H1 (cell line): ENCODE measurements around the gene ILF3. TPM values are rescaled to one million over a fixed set of nuclear protein-coding genes. Genes with fewer than 3 reads are reported as not detected.

Experiments
- CTCF ChIA-PET: fragments of 300-600 bp; sonication (Branson Sonifier 250); formaldehyde crosslinking; loops from one replicate; lab custom pipeline; 2021; ENCODE audit not compliant: partially characterized antibody; lab: Charles Lee
- POLR2A ChIA-PET: fragments of 300-600 bp; sonication (Branson Sonifier 250); formaldehyde crosslinking; loops from one replicate; lab custom pipeline; 2021; ENCODE audit warnings: inconsistent platforms; ENCODE audit not compliant: partially characterized antibody; lab: Charles Lee
- DNase-seq, 2 experiments: peaks; one replicate each; pipeline versions ENCODE4 v3.0.0 to v3.0.0-alpha.2; 2010 to 2022; ENCODE audit warnings: low spot score in 2 of 2, low read depth in 1 of 2, mixed read lengths in 1 of 2
- FAIRE-seq: peaks from 2 replicates; lab custom pipeline; 2011; peaks lifted over from hg19 to GRCh38; lab: Jason Lieb, UNC
- H2AFZ ChIP-seq: 2 replicates; pipeline ENCODE4 v1.8.1; 2012; ENCODE audit warnings: low read length, inconsistent platforms
- H2AK5ac ChIP-seq: 2 replicates; pipeline ENCODE4 v1.6.1; 2013; ENCODE audit warnings: low read depth, low read length
- H2BK120ac ChIP-seq: replicated peaks from 2 replicates; pipeline ENCODE3; 2013; ENCODE audit warnings: low read depth, low read length, inconsistent platforms
- H2BK12ac ChIP-seq: 2 replicates; pipeline ENCODE4 v1.6.1; 2013; ENCODE audit warnings: low read depth, low read length
- H2BK15ac ChIP-seq: 2 replicates; pipeline ENCODE4 v1.6.1; 2013; ENCODE audit warnings: low read length
- H2BK20ac ChIP-seq: 2 replicates; pipeline ENCODE4 v1.6.1; 2013; ENCODE audit warnings: low read length
- H2BK5ac ChIP-seq: 2 replicates; pipeline ENCODE4 v1.6.1; 2013; ENCODE audit warnings: low read depth, low read length
- H3K14ac ChIP-seq: 2 replicates; pipeline ENCODE4 v1.6.1; 2013; ENCODE audit warnings: inconsistent platforms; ENCODE audit not compliant: insufficient read length
- H3K18ac ChIP-seq: 2 replicates; pipeline ENCODE4 v1.6.1; 2013; ENCODE audit warnings: low read length; ENCODE audit errors: extremely low read depth
- H3K23ac ChIP-seq: 2 replicates; pipeline ENCODE4 v1.6.1; 2013; ENCODE audit warnings: inconsistent platforms; ENCODE audit not compliant: insufficient read length
- H3K23me2 ChIP-seq: 2 replicates; pipeline ENCODE4 v1.6.1; 2013; ENCODE audit warnings: low read depth, low read length
- H3K27ac ChIP-seq: 2 replicates; pipeline ENCODE4 v1.6.1; 2011; ENCODE audit warnings: low read depth, low read length, inconsistent platforms
- H3K27me3 ChIP-seq, 4 experiments: replicated peaks in 1 of 4; 1 replicate in 1 of 4; 2 replicates in 3 of 4; pipeline versions ENCODE4 v1.6.1 to v1.8.1; 2011 to 2013; ENCODE audit warnings: low read length in 3 of 4, mild to moderate bottlenecking in 3 of 4, inconsistent platforms in 2 of 4, mixed read lengths in 2 of 4, moderate library complexity in 1 of 4; ENCODE audit not compliant: control insufficient read depth in 3 of 4, insufficient read depth in 3 of 4; ENCODE audit errors: extremely low read depth in 1 of 4
- H3K36me3 ChIP-seq, 4 experiments: 2 replicates each; pipeline versions ENCODE4 v1.6.1 to v1.8.1; 2011 to 2013; ENCODE audit warnings: mild to moderate bottlenecking in 4 of 4, low read length in 3 of 4, moderate library complexity in 2 of 4, control low read depth in 1 of 4, inconsistent platforms in 1 of 4; ENCODE audit not compliant: insufficient read depth in 4 of 4, control insufficient read depth in 2 of 4
- H3K4ac ChIP-seq: replicated peaks from 2 replicates; pipeline ENCODE3; 2013; ENCODE audit warnings: low read length, low read depth, mixed read lengths, inconsistent platforms; ENCODE audit not compliant: insufficient read length
- H3K4me1 ChIP-seq, 4 experiments: replicated peaks in 1 of 4; 1 replicate in 1 of 4; 2 replicates in 3 of 4; pipeline versions ENCODE4 v1.6.1 to v1.8.1; 2011 to 2013; ENCODE audit warnings: low read length in 3 of 4, inconsistent platforms in 2 of 4, mixed read lengths in 1 of 4; ENCODE audit not compliant: insufficient read depth in 4 of 4, control insufficient read depth in 3 of 4
- H3K4me2 ChIP-seq, 2 experiments: 2 replicates each; pipeline versions ENCODE4 v1.6.1 to v1.8.1; 2011 to 2013; ENCODE audit warnings: low read depth in 2 of 2, low read length in 2 of 2, control low read depth in 1 of 2, inconsistent platforms in 1 of 2, mild to moderate bottlenecking in 1 of 2; ENCODE audit not compliant: insufficient read depth in 1 of 2
- H3K4me3 ChIP-seq, 4 experiments: fragments of 200-600, 300-600 bp in 1 of 4; sonication (generic), shearing (Covaris generic), sonication (Bioruptor Twin) in 1 of 4; 2 replicates each; pipeline versions ENCODE4 v1.5.1 to v1.8.1; 2011 to 2016; ENCODE audit warnings: low read length in 4 of 4, low read depth in 3 of 4, control low read depth in 2 of 4, inconsistent platforms in 2 of 4, mild to moderate bottlenecking in 2 of 4, mixed read lengths in 1 of 4, moderate library complexity in 1 of 4; ENCODE audit not compliant: insufficient read depth in 2 of 4; ENCODE audit errors: extremely low read depth in 1 of 4
- H3K56ac ChIP-seq: replicated peaks from 2 replicates; pipeline ENCODE3; 2013; ENCODE audit warnings: low read depth, mild to moderate bottlenecking, mixed read lengths, low read length, inconsistent platforms; ENCODE audit not compliant: insufficient read length
- H3K79me1 ChIP-seq: 2 replicates; pipeline ENCODE4 v1.6.1; 2013; ENCODE audit warnings: low read depth, low read length, control low read depth
- H3K79me2 ChIP-seq, 2 experiments: 2 replicates each; pipeline versions ENCODE4 v1.6.1 to v1.8.1; 2012 to 2013; ENCODE audit warnings: low read length in 2 of 2, mild to moderate bottlenecking in 2 of 2, inconsistent platforms in 1 of 2; ENCODE audit not compliant: insufficient read depth in 2 of 2, control insufficient read depth in 1 of 2
- H3K9ac ChIP-seq, 4 experiments: replicated peaks in 1 of 4; 1 replicate in 1 of 4; 2 replicates in 3 of 4; pipeline versions ENCODE4 v1.6.1 to v1.8.1; 2011 to 2013; ENCODE audit warnings: low read depth in 3 of 4, low read length in 3 of 4, control low read depth in 2 of 4, mild to moderate bottlenecking in 2 of 4, moderate library complexity in 2 of 4, inconsistent platforms in 1 of 4; ENCODE audit errors: extremely low read depth in 1 of 4
- H3K9me3 ChIP-seq, 2 experiments: 2 replicates each; pipeline versions ENCODE4 v1.6.1 to v1.8.1; 2012 to 2013; ENCODE audit warnings: mild to moderate bottlenecking in 2 of 2, moderate library complexity in 2 of 2, control low read depth in 1 of 2, inconsistent platforms in 1 of 2, low read depth in 1 of 2, low read length in 1 of 2, mixed read lengths in 1 of 2; ENCODE audit not compliant: insufficient read depth in 2 of 2
- H4K20me1 ChIP-seq, 2 experiments: replicated peaks in 1 of 2; 2 replicates each; pipeline versions ENCODE3 to v1.8.1; 2011 to 2013; ENCODE audit warnings: inconsistent platforms in 2 of 2, low read length in 2 of 2, mild to moderate bottlenecking in 1 of 2; ENCODE audit not compliant: insufficient read depth in 2 of 2, control insufficient read depth in 1 of 2
- H4K5ac ChIP-seq: 2 replicates; pipeline ENCODE4 v1.6.1; 2013; ENCODE audit warnings: low read length, low read depth, mixed read lengths, inconsistent platforms; ENCODE audit not compliant: insufficient read length
- H4K8ac ChIP-seq: 2 replicates; pipeline ENCODE4 v1.8.0; 2013; ENCODE audit warnings: mild to moderate bottlenecking, moderate library complexity, low read length, inconsistent platforms; ENCODE audit not compliant: insufficient read depth; ENCODE audit errors: extremely low read depth
- H4K91ac ChIP-seq: replicated peaks from 2 replicates; pipeline ENCODE3; 2013; ENCODE audit warnings: low read length, mixed read lengths, inconsistent platforms; ENCODE audit not compliant: insufficient read length
- CTCF ChIP-seq, 3 experiments: IDR thresholded peaks; 1 replicate in 2 of 3; 2 replicates in 1 of 3; pipeline versions ENCODE4 v1.5.1 to v1.6.1; 2011; ENCODE audit warnings: low read length in 3 of 3, mild to moderate bottlenecking in 3 of 3, inconsistent platforms in 2 of 3, low read depth in 1 of 3, moderate library complexity in 1 of 3; ENCODE audit not compliant: insufficient read depth in 1 of 3; ENCODE audit errors: control extremely low read depth in 1 of 3
- HDAC6 ChIP-seq: IDR thresholded peaks from one replicate; pipeline ENCODE4 v1.7.1; 2012; ENCODE audit warnings: low read depth, mild to moderate bottlenecking, inconsistent platforms, low read length, moderate library complexity
- NANOG ChIP-seq: IDR thresholded peaks from 2 replicates; pipeline ENCODE4 v1.6.1; 2011; ENCODE audit warnings: low read length, low read depth, mild to moderate bottlenecking, inconsistent platforms; ENCODE audit not compliant: insufficient read depth, poor library complexity, severe bottlenecking
- POLR2A ChIP-seq, 2 experiments: IDR thresholded peaks; 1 replicate in 1 of 2; 2 replicates in 1 of 2; pipeline ENCODE4 v1.6.1; 2011; ENCODE audit warnings: low read depth in 2 of 2, low read length in 2 of 2, mild to moderate bottlenecking in 2 of 2; ENCODE audit errors: control extremely low read depth in 1 of 2
- SIRT6 ChIP-seq: IDR thresholded peaks from one replicate; pipeline ENCODE4 v1.7.1; 2012; ENCODE audit warnings: low read length, inconsistent platforms
- WGBS, 2 experiments: shearing (Covaris generic) in 1 of 2; methylation state at CpG; one replicate each; pipeline versions ENCODE4 v1.1.6 to v1.1.7; 2013 to 2015; ENCODE audit warnings: low lambda C conversion rate in 2 of 2, mixed read lengths in 2 of 2, inconsistent platforms in 1 of 2, low coverage in 1 of 2, missing lambda C conversion rate in 1 of 2; ENCODE audit not compliant: insufficient replicate concordance in 2 of 2, insufficient coverage in 1 of 2, insufficient read length in 1 of 2; ENCODE audit errors: extremely low coverage in 1 of 2, missing lambda C conversion rate in 1 of 2; 5-methylcytosine and 5-hydroxymethylcytosine counted together
- polyA plus RNA-seq, 7 experiments: library from polyadenylated mRNA; depleted of rRNA in 3 of 7; stranded (reverse) in 5 of 7; unstranded in 2 of 7; fragments of >200 nt in 5 of 7; fragments of 200-250 nt in 2 of 7; gene quantifications; 1 replicate in 5 of 7; 2 replicates in 1 of 7; 4 replicates in 1 of 7; pipeline versions ENCODE4 v1.2.1 to v1.2.3, GENCODE V29; 2011 to 2013; ENCODE audit warnings: missing spikeins in 2 of 7, mixed read lengths in 2 of 7
- total RNA-seq: library from RNA; stranded (reverse); fragmentation: NEBNext Ultra II Directional; extraction: Animal tissue kit (Norgen Biotek cat#: 25700); gene quantifications from 2 replicates; pipeline ENCODE4 v1.2.1, GENCODE V29; 2021
- TF ChIP-seq, protein P1 (sequence below): IDR thresholded peaks from 2 replicates; pipeline ENCODE4 v1.6.1; 2012; ENCODE audit warnings: low read length, inconsistent platforms
- TF ChIP-seq, protein P2 (sequence below): IDR thresholded peaks from 2 replicates; pipeline ENCODE4 v1.6.1; 2012; ENCODE audit warnings: inconsistent platforms

Gene ILF3
- total and polyA plus RNA-seq, 2 of the 8 experiments (the other 6 are each of a cell fraction or from before 2014, with no cell fraction given), result 291 to 695 TPM

GRCh38 chr19:10692673-10693264, 38.6 kb downstream of the ILF3 start:
- 93% methylated on average over 5 of the region's 5 CpGs; no CpG with 5 or more reads in 1 of the 2 experiments for WGBS, 2 experiments
- TF ChIP-seq SIRT6 (no peak), CTCF (IDR thresholded peaks at IDR 0.05; ENCODE audit: control extremely low read depth in 1 of 3, insufficient read depth in 1 of 3, low read depth in 1 of 3, low read length in 3 of 3) (peak; percentile 9 to 29 (median 14); a peak in 3 of 4 replicates), HDAC6 (no peak), POLR2A (IDR thresholded peaks at IDR 0.05; ENCODE audit: control extremely low read depth in 1 of 2, low read depth in 2 of 2, low read length in 2 of 2) (peak in 1 of 2 experiments; percentile 58; a peak in 2 of 3 replicates), NANOG (no peak)
- TF ChIP-seq, protein P1, sequence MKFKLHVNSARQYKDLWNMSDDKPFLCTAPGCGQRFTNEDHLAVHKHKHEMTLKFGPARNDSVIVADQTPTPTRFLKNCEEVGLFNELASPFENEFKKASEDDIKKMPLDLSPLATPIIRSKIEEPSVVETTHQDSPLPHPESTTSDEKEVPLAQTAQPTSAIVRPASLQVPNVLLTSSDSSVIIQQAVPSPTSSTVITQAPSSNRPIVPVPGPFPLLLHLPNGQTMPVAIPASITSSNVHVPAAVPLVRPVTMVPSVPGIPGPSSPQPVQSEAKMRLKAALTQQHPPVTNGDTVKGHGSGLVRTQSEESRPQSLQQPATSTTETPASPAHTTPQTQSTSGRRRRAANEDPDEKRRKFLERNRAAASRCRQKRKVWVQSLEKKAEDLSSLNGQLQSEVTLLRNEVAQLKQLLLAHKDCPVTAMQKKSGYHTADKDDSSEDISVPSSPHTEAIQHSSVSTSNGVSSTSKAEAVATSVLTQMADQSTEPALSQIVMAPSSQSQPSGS, result no peak; the same call in 1 of the 2 replicates
- TF ChIP-seq, protein P2, sequence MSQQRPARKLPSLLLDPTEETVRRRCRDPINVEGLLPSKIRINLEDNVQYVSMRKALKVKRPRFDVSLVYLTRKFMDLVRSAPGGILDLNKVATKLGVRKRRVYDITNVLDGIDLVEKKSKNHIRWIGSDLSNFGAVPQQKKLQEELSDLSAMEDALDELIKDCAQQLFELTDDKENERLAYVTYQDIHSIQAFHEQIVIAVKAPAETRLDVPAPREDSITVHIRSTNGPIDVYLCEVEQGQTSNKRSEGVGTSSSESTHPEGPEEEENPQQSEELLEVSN, result 0 out of 2 replicates have a peak, but pooled peaks have one; percentile 20

More at GRCh38 chr19:10692673-10693264, 38.6 kb downstream of the ILF3 start:
- Histone ChIP-seq H3K18ac (no peak overlapping the region), H4K5ac (no peak overlapping the region), H3K23me2 (peaks cover 2% of the 10 kb centered on the region; the same call in 1 of the 2 replicates), H3K23ac (no peak overlapping the region), H3K56ac (no peak overlapping the region), H4K20me1 (peaks cover 35 to 41% of the 10 kb centered on the region in 2 experiments), H3K14ac (no peak overlapping the region), H3K4ac (no peak overlapping the region), H2BK15ac (no peak overlapping the region), H4K8ac (no peak overlapping the region), H4K91ac (no peak overlapping the region), H3K79me2 (peaks cover 0 to 3% of the 10 kb centered on the region in 2 experiments; a peak in 1 of 4 replicates), H2AFZ (no peak overlapping the region), H3K27ac (no peak overlapping the region), H2BK12ac (no peak overlapping the region), H3K4me3 (no peak overlapping the region), H2BK5ac (0 out of 2 replicates have a peak overlapping the region, but pooled peaks have one; percentile 44), H3K4me1 (peaks cover 0 to 6% (median 1%) of the 10 kb centered on the region in 4 experiments; a peak in 4 of 7 replicates), H3K9me3 (no peaks in the 10 kb centered on the region), H2AK5ac (no peak overlapping the region), H2BK20ac (no peak overlapping the region), H3K27me3 (no peaks in the 10 kb centered on the region), H3K36me3 (peaks cover 31 to 48% (median 39%) of the 10 kb centered on the region in 4 experiments), H3K79me1 (0 out of 2 replicates have a peak, but pooled peaks cover 6% of the 10 kb centered on the region), H3K4me2 (no peak overlapping the region), H2BK120ac (no peak overlapping the region), H3K9ac (no peak overlapping the region)
- POLR2A ChIA-PET, result interaction anchor here (0.6 to 59.0 kb wide), 7 partner anchors 1 to 175 kb away, joined by 3 to 1874 read pairs (median 4); partner anchors contain the start of genes DNM2, ILF3, QTRT1 and S1PR5
- no peak for DNase-seq
- no peak for FAIRE-seq
- CTCF ChIA-PET, result interaction anchor here (1.1 to 2.1 kb wide), 4 partner anchors 11 to 112 kb away, joined by 3 to 9 read pairs (median 5); no protein-coding TSS in a partner anchor
